GM12865 (cell line): ENCODE results near the gene RSF1.

Experiments used
- DNase-seq: peaks from one replicate; pipeline ENCODE4 v3.0.0; 2010; ENCODE audit warnings: low read depth
- H3K4me3 ChIP-seq: 2 replicates; pipeline ENCODE4 v1.5.1; 2011; ENCODE audit warnings: mild to moderate bottlenecking, low read depth, low read length, control low read depth
- CTCF ChIP-seq: IDR thresholded peaks from 2 replicates; pipeline ENCODE4 v1.5.1; 2011; ENCODE audit warnings: low read length, control low read depth, low read depth, inconsistent platforms; ENCODE audit not compliant: insufficient read depth; ENCODE audit errors: missing control alignments

The RSF1 gene

DNA sequence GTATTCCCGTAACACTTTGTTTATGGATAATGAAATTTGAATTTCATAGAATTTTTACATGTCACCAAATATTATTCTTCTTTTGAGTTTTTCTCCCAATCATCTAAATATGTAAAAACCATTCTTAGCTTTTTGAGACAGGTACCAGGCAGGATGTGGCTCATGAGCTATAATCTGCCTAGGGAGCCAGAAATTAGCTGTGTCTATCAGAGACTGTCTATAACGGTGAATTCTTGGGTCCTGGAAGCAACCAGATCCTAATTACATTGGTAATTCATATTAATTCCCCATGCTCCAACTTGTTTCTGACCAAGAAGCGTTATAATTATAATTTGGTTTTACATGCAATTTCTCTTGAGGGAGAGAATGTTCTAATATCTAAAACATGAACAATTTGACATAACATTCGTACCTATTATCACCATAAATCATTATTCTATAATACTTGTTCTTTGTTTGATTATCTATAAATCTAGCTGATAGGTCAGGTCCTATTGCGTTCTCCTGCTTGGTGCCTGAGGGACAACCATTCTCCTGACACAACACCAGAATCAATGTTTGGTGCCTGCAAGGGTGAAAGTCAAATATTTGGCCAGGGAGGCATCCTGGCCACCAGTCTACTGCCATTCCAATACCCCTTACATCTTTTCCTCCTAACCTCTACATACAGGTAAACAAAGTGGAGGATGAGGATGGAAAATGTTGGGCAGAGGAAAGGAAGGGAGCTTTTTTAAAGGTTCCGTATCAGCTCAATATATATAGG lies 69.9 kb downstream of the RSF1 start:
- H3K4me3 ChIP-seq: no peak overlapping the region
- TF ChIP-seq CTCF: no peak
- DNase-seq: no peak

DNA sequence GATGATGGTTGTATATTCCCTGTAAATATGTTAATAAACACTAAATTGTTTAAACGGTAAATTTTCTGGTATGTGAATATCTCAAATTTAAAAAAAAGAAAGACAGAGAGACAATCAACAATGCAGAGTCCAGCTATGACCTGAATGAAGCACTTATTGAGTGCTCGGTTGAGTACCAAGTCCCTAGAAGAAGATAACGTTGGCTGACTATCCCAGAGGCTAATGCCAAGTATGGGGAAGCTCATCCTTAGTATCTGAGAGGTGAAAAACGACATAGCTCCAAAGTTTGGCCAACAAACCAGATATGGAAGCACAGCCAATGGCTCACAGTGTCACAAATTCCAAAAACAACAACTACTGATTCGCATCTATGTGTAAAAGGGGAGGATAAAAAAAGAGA lies 71.3 kb downstream of the RSF1 start:
- DNase-seq: no peak
- no peak for TF ChIP-seq CTCF
- no peak overlapping the region for H3K4me3 ChIP-seq

DNA sequence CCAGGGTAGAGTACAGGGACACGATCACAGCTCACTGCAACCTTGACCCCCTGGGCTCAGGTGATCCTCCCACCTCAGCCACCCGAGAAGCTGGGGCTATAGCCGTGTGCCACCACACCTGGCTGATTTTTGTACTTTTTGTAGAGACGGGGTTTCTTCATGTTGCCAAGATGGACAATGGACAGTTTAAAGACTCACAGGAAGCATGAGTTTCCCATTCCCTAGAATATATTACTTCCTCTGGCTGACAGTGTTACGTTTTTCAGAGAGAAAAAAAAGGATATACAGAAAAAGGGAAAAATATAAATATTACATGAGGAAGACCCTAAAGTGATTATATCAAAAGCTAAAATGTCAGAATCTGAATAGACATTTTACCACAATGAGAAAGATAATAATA lies 72.3 kb downstream of the RSF1 start:
- no peak for TF ChIP-seq CTCF
- H3K4me3 ChIP-seq: no peak overlapping the region
- no peak for DNase-seq

- DNase-seq: no peak
- no peak for TF ChIP-seq CTCF
- H3K4me3 ChIP-seq: no peak overlapping the region
These were observed 73.0 kb downstream of the RSF1 start for GRCh38 chr11:77747381-77747969.

GRCh38 chr11:77736473-77736872 lies 84.0 kb downstream of the RSF1 start:
- no peak overlapping the region for H3K4me3 ChIP-seq
- no peak for DNase-seq
- no peak for TF ChIP-seq CTCF

- no peak for TF ChIP-seq CTCF
- DNase-seq: no peak
- no peak overlapping the region for H3K4me3 ChIP-seq
These were observed 85.6 kb downstream of the RSF1 start for GRCh38 chr11:77734890-77735289.

- DNase-seq: no peak
- TF ChIP-seq CTCF: no peak
- no peak overlapping the region for H3K4me3 ChIP-seq
These were observed 88.4 kb downstream of the RSF1 start for GRCh38 chr11:77732143-77732542.
